HG02588 (cell line): Measurements from ENCODE around the gene ABL2.
"Not testable (repeated sequence)": the region's sequence is repeated elsewhere in the genome, so short reads cannot be mapped to it uniquely, and the experiment has no call there.

Source experiments
- ATAC-seq: cut with Tn5 transposase; IDR thresholded peaks from one replicate; pipeline ENCODE4 v1.9.1; 2021; ENCODE audit warnings: mild to moderate bottlenecking, moderate library complexity; ENCODE audit not compliant: unreplicated experiment

The ABL2 gene

DNA sequence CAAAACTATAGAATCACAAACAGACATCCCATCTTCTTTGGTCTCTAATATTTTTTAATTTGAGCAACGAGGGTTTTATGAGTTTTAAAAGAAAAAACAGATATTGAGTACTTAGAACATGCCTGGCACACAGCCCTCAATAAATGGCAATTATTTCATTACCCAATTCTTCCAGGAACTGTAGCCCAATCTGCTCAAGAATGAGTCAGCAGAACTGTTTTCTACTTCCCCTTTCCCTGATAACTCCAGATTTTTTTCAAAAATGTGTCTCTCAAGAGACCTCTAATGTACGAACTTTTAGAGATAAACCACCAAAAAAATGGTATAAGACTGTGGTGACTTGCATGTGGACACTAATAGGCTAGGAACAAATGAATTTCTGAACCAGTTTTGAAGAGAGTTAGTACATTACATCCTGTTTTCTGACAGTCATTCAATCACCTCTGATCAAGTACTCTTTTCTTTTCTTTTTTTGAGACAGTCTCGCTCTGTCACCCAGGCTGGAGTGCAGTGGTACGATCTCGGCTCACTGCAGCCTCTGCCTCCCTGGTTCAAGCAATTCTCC is 11.5 kb downstream of the ABL2 start:
- no peak for ATAC-seq

DNA sequence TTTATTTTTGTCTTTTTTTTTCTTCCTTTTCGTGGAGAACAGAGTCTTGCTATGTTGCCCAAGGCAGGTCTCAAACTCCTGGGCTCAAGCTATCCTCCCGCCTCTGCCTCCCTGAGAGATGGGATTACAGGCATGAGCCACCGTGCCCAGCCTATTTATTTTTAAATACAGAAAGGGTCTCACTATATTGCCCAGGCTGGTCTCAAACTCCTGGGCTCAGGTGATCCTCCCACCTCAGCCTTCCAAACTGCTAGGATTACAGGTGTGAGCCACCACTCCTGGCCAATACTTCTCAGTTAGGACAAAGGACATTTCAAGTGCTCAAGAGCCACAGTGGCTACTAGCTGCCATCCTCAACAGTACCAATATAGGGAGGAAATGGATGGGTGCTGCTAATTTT is 16.2 kb downstream of the ABL2 start:
- ATAC-seq: not testable (repeated sequence)

DNA sequence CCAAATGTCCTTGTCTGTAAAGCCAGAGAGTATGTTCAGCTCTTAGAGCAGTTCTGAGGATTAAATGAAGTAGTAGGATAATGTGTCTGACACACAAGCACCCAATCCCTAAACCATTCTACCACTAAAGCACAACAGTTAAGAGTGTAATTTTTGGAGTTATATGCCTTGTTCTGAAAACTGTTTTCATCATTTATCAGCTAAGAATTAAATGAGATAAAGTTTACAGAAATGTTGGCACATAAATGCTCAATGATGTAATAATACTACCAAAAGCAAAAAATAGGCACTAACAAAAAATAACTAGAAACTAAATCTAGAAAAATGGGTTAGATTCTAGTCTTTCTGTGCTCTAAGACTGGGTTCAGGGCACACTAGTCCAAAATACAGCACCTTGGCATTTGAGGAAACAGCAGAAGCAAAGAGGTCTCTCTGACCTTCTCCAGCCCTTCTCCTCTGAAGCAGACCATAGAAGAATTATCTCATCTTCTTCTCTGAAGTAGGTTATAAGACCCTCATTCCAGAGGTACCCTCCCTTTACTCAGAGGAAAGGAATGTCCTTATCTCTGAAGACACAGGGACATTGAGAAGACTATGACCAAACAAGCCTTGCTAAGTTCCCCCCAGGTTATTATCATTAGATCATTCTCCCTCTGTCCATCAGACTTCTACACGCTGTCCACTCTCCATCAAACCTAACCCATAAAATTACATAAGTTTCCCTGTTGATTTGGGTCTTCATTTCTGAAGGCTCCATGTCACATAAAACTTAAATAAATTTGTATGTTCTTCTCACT is 20.6 kb downstream of the ABL2 start:
- no peak for ATAC-seq

DNA sequence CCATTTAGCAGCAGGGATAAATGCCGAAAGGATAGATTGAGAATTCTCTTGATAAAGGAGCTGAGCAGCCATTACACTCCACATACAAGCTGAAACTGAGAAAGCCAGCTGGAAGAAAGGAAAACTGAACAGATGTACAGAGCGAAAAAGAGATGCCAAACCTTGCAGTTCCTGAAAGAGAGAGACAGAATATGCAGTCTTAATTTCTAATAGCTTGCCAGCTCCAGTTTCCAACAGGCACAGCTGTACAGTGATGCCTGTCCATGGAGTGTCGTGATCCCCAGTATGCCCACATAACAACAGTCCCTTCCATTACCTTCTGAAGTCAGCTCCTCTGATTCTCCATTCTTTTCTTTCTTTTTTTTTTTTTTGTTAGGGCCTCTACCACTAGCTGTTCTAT is 22.7 kb downstream of the ABL2 start:
- ATAC-seq: no peak

DNA sequence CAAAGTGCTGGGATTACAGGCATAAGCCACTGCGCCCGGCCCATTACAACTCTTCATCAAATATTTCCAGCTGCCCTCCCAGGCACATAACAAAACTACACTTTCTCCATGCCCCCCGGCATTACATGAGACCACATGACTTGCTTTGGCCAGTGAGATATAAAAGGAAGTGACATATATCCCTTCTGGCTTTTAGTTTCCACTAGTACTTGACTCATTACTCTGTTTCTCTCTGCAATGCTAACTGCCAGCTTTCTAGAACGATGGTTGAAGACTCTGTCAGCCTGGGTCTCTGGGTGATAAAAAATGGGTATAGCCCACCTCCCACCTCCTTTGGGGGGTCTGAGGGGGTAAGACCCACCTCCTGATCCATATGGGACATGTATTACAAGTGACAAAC is 24.2 kb downstream of the ABL2 start:
- ATAC-seq: no peak

DNA sequence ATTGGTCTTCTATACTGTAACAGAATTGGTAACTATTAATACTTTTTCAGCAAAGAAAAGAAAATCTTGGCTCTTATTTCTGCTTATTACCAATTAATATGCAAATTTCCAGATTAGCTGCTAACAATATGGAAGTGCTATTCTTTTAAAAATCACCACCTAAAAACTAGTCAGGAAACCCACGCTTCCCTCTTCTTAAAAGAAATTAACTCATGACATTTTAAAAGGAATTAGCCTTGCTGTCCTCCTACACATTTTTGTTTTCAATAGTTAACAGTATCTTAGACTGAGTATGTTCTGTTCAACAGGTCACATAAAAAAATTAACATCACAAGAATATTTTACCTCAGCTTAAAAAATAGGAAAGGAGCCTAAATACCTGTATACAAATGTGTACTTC is 27.3 kb downstream of the ABL2 start:
- ATAC-seq: no peak

DNA sequence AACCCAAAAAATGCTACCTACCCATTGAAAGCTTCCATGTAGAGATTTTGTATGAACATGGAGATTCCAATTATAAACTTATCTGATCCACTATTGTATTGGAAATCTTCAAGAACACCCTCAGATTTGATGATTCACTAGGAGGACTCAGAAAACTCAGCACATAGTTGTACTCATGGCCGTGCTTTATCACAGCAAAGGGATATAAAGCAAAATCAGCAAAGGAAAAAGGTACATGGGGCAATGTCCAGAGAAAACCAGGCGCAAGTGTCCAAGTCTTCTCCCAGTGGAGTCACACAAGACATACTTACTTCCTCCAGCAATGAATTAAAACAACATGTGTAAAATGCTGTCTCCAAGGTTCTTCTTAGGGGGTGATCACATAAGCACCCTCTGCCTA is 28.9 kb downstream of the ABL2 start:
- no peak for ATAC-seq

DNA sequence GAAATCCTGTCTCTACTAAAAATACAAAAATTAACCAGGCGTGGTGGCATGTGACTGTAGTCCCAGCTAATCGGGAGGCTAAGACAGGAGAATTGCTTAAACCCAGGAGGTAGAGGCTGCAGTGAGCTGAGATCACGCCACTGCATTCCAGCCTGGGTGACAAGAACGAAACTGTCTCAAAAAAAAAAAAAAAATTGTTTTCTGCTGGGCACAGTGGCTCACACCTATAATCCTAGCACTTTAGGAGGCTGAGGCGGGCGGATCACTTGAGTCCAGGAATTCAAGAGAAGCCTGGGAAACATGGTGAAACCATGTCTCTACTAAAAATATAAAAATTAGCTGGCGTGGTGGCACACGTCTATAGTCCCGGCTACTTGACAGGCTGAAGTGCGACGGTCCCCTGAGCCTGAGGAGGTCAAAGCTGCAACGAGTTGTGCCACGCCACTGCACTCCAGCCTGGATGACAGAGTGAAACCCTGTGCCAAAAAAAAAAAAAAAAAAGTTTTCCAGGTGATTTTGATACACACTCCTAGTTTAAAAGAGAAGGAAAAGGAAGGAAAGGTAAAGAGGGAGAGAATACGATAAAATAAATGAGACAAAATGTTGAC is 31.7 kb downstream of the ABL2 start:
- no peak for ATAC-seq

DNA sequence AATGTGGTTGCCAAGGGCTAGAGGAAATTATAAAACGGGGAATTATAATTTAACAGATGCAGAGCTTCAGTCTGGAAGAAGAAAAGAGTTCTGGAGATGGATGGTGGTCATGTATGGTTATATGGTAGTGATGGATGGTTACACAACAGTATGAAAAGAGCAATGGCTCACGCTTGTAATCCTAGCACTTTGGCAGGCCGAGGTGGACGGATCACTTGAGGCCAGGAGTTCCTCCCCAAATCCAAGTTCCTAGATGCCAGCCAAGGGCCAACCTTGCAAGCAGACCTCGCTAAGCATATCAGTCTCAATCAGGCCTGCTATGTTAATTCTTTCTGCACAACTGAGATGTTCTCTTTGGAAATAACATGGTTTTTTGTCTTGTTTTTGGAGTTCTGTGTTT is 33.6 kb downstream of the ABL2 start:
- not testable (repeated sequence) for ATAC-seq

DNA sequence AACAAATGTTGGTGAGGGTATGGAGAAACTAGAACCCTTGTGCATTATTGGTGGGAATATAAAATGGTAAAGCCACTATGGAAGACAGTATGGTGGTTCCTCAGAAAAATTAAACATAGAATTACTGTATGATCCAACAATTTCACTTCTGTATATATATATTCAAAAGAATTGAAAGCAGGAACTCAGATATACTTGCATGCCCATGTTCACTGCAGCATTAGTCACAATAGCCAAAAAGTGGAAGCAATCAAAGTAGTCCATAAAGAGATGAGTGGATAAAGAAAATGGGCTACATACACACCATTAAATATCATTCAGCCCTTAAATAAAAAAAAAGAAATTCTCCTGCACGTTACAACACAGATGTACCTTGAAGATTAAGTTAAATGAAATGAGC is 34.1 kb downstream of the ABL2 start:
- ATAC-seq: no peak

DNA sequence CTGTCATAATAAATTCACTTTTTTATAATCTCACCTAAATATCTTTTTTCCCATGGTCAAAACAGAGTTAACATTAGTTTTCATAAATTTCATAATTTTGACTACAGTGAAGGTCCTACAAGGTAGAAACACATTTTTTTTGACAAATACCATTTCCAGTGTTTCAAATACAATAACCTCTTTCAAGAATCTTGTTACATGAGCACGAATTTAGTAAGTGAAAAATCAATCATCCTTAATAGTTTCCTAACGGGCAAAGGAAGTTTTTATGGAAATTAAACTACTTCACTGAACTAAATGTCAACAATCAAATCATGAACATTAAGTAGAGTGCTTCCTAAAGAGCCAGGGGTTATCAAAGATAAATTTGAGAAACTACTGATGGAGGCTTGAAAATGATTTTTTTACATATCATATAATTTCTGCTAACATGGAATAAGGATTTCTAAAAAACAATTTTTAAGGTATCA is 35.4 kb downstream of the ABL2 start:
- no peak for ATAC-seq

DNA sequence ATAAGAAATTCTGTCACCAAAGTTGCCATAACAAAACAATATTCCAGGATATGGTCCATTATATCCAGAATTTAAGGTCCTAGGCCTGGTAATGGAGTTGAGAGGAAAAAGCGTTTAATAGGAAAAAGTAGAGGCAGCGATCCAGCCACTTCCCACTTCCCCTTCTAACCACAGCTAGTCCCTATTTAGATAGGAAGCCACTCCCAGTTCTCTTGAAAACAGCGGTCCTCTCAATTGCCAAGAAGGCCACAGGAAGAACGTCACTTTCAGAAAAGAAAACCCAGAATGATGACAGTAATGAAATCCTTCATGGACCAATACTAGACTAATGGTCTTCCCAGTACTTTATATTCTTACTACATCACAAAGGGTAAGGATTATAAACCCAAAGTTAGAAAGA is 38.6 kb downstream of the ABL2 start:
- ATAC-seq: no peak

DNA sequence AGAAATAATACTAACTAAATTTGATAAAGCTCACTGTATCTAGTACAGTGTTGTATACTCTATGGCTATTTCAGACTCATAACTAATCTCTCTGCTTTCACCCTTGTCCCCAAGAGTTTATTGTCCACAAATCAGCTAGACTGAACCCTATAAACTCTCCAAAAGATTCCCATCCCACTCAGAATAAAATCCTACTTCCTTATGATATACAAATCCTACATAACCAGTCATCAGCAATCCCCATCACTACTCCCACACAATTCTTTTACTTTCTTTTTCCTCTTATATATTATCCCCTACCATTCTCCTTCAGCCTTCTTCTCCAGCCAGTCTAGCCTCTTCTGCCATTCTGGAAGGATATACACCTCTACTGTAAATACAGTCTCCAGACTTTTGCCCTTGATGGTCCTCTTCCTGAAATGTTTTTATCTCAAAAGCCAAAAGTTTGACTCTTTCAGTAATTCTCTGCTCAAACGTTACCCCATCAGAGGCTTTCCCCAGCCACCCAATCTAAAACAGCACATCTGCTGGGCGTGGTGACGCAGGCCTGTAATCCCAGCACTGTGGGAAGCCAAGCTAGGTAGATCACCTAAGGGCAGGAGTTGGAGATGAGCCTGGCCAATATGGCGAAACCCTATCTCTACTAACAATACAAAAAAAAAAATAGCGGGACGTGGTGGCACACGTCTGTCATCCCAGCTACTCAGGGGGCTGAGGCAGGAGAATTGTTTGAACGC is 41.6 kb downstream of the ABL2 start:
- no peak for ATAC-seq

DNA sequence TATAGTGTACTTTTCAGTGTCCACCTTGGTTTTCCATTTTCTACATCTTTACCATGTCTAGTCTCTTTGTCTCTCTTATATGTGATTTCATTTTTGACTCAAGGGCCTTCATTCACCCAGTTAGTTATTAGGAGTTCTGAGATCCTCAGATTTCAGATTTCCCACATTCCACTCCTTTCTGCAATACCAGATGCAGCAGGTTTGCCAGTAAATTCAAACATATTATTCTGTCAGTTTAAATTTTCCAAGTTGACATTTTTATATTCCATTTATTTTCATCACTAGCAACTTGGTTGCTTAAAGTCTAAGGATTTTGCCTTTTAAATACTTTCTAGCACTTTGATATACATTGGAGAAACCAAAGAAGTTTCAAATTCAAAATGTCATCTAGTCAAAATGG is 42.4 kb downstream of the ABL2 start:
- no peak for ATAC-seq

DNA sequence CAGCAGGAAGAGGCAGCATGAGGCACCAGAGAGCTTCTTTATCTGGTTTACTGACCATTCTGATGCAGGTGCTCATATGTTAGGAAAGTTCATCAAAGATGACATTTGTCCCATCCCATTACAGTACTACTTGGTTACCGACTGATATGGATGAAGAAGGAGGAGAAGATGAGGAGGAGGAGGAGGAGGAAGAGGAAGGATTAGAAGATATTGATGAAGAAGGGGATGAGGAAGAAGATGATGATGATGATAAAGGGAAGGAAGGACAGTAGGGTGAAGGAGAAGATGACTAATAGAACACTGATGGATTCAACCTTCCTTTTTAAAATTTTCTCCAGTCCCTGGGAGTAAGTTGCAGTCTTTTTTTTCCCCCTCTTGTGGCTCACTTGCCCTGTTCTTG is 45.1 kb downstream of the ABL2 start:
- ATAC-seq: no peak

DNA sequence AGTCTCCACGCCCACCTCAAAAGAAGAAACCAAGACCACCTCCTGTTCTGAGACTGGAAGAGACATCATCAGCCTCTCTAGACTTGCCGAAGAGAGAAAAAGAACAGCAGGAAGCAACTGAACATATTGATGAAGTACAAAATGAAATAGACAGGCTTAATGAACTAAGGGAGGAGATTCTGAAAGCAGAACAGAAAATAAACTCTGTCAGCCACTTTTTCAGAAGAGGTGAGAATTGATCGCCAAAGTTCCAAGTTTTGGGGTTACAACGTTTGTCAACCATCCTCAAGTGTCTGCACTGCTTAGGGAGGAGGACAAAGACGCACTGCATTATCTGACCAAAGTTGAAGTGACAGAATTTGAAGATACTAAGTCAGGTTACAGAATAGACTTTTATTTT is 45.6 kb downstream of the ABL2 start:
- ATAC-seq: no peak

DNA sequence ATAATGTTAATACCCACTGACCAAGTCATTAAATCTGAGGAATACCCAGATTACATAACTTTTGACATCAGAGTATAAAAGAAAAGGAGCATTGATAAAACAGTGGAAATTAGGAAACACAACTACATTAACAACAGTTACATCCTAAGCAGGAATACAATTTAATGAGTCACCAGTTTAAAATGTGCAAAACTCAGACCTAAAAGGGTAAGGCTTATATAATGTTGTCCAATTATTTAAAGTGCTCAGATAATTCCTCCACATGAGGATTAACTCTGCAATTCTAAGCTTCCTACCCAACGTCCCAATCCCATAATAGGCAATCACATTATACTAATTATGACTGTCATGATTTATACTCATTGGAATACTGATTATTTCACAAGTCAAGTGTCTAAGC is 50.5 kb downstream of the ABL2 start:
- ATAC-seq: no peak

DNA sequence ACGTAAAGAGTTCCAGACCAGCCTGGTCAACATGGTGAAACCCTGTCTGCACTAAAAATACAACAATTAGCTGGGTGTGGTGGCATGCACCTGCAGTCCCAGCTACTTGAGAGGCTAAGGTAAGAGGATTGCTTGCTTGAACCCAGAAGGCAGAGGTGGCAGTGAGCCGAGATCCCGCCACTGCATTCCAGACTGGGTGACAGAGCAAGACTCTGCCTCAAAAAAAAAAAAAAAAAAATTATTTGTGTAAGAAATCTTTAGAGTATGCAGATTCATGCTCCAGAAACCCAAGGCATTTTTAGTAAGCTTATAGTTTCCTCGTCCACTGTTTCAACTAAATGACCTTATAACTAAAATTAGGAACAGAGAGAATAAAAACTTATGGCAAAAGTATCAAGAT is 51.3 kb downstream of the ABL2 start:
- ATAC-seq: no peak

DNA sequence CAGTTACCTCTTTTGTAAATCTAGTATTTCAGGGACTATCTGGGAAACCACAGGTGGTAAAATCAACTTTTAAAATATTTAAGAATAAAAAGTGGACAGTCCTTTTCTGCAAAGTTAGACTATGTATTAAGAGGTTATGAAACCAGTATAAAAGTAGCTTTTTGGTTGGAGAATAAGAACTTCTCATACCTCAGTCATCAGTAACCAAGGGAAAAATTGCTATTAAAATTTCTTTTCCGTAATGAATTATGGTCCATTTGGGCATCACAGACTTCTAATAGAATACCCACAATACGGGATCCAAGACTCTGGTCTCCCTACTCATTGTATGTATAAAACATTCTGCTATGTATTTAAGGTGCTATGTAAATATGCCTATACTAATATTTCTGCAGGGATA is 51.9 kb downstream of the ABL2 start:
- ATAC-seq: no peak

DNA sequence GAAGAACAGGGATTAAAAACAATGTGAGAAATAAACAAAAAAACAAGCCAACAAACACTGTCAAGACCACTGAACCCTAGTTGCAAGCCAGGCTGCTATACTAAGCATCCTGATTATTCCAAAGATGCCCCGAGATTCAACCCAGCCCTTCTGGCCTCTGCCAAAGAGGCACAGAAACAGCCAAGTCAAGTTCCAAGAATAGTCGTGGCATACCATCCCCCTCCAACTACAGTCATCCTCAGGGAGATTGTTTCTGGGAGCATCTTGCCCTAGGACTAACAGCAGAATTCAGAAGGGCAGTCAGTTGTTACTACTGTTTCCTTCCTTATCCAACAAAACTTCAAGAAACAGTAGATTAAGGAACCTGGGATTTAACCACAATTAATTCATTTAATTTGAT is 52.3 kb downstream of the ABL2 start:
- no peak for ATAC-seq

DNA sequence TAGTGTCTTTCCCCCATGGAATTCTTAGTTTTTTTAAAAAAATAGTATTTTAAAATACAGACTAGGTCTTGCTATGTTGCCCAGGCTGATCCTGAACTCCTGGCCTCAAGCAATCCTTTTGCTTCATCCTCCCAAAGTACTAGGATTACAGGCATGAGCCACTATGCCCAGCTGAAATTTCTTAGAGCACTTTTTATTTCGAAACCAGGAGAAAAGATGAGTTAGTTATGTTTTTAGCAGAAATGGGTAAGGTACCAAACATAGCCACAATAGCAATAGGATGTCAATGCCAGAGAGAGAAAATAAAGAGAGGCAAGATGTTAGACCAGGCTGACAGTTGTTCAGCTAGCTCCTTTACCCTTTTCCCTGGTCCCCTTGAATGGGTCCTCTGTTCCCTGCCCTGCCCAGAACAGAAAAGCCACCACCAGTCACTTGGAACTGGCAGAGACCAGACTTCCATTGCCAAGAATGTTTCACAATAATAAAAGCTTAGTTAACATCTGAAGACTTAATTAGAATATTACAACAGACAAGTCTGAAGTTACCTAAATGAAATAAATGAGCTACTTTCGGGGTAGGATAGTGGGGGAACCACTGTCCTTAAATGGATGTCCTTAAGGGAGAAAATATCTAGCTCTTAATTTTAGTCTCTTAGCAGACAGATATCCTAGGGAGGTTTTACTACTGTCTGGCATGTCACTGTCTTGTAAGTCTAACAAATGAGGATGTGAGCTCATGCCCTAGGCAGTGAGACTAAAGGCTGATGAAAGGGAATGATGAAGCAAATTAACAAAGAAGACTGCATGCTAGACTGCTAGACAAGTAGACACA is 54.3 kb downstream of the ABL2 start:
- no peak for ATAC-seq
